NCI-H1694 treated with DMSO at 0.1 percent for 48 hours (cell line): Measurements from ENCODE around the gene ZSWIM4.
"Not testable (repeated sequence)": the region's sequence is repeated elsewhere in the genome, so short reads cannot be mapped to it uniquely, and the experiment has no call there.

Experiments
- DNase-seq: peaks from one replicate; lab custom pipeline; 2025; lab: John Stamatoyannopoulos, UW

The ZSWIM4 gene

GRCh38 chr19:13794757-13795589 lies at the start of gene ZSWIM4:
TSS of gene ZSWIM4 (plus strand) at chr19:13795443. CDS start at chr19:13795649, 206 bp downstream.
- peak; percentile 91 for DNase-seq

GRCh38 chr19:13747098-13747453 lies 48.2 kb upstream of the ZSWIM4 start:
- DNase-seq: no peak

- no peak for DNase-seq
Observed at GRCh38 chr19:13748169-13748828, 46.9 kb upstream of the ZSWIM4 start.

- DNase-seq: no peak
Observed at GRCh38 chr19:13751436-13751835, 43.8 kb upstream of the ZSWIM4 start.

- not testable (repeated sequence) for DNase-seq
Observed at GRCh38 chr19:13753622-13754021, 41.6 kb upstream of the ZSWIM4 start.

- DNase-seq: no peak
Observed at GRCh38 chr19:13756210-13756609, 39.0 kb upstream of the ZSWIM4 start.

- DNase-seq: no peak
Observed at GRCh38 chr19:13757805-13758772, 37.2 kb upstream of the ZSWIM4 start.

- DNase-seq: no peak
Observed at GRCh38 chr19:13758795-13759194, 36.4 kb upstream of the ZSWIM4 start.

- DNase-seq: no peak
Observed at GRCh38 chr19:13761423-13761822, 33.8 kb upstream of the ZSWIM4 start.

GRCh38 chr19:13762635-13763235 lies 32.5 kb upstream of the ZSWIM4 start:
- DNase-seq: no peak

- DNase-seq: no peak
Observed at GRCh38 chr19:13763265-13763664, 32.0 kb upstream of the ZSWIM4 start.

GRCh38 chr19:13764101-13764807 lies 31.0 kb upstream of the ZSWIM4 start, which contains the start of gene MRI1:
TSS of gene MRI1 (plus strand) at chr19:13764522. CDS start at chr19:13764589, 67 bp downstream.
- peak; percentile 31 for DNase-seq

GRCh38 chr19:13764821-13765394 lies 30.3 kb upstream of the ZSWIM4 start:
- no peak for DNase-seq

GRCh38 chr19:13765395-13766094 lies 29.7 kb upstream of the ZSWIM4 start:
- no peak for DNase-seq

GRCh38 chr19:13766095-13766481 lies 29.2 kb upstream of the ZSWIM4 start:
- no peak for DNase-seq

GRCh38 chr19:13768510-13768909 lies 26.7 kb upstream of the ZSWIM4 start:
- DNase-seq: no peak

- no peak for DNase-seq
Observed at GRCh38 chr19:13770013-13770635, 25.1 kb upstream of the ZSWIM4 start.

- DNase-seq: peak; percentile 70
Observed at GRCh38 chr19:13774217-13775191, 20.7 kb upstream of the ZSWIM4 start, which contains the start of gene C19orf53. TSS of gene C19orf53 (plus strand) at chr19:13774456. CDS start at chr19:13774478, 22 bp downstream.
